NCI-H2171 (cell line): ENCODE results near the gene KRT78.
"Not testable (repeated sequence)": the region's sequence is repeated elsewhere in the genome, so short reads cannot be mapped to it uniquely, and the experiment has no call there.

Experiments
- DNase-seq: peaks from one replicate; lab custom pipeline; 2025; lab: John Stamatoyannopoulos, UW

The KRT78 gene

GRCh38 chr12:52871291-52872039 is 22.7 kb upstream of the KRT78 start:
- DNase-seq = peak; percentile 23

- DNase-seq = no peak
Measured at GRCh38 chr12:52870361-52871290, 21.8 kb upstream of the KRT78 start.

GRCh38 chr12:52867642-52868041 is 18.8 kb upstream of the KRT78 start:
- DNase-seq = no peak

GRCh38 chr12:52867152-52867551 is 18.4 kb upstream of the KRT78 start:
- DNase-seq = no peak

GRCh38 chr12:52865090-52865944 is 16.5 kb upstream of the KRT78 start:
- DNase-seq = no peak

GRCh38 chr12:52862023-52862422 is 13.2 kb upstream of the KRT78 start:
- no peak for DNase-seq

- DNase-seq = no peak
Measured at GRCh38 chr12:52861511-52861910, 12.7 kb upstream of the KRT78 start.

- DNase-seq = no peak
Measured at GRCh38 chr12:52860102-52860823, 11.5 kb upstream of the KRT78 start.

- DNase-seq = no peak
Measured at GRCh38 chr12:52857500-52857899, 8.7 kb upstream of the KRT78 start.

GRCh38 chr12:52856787-52857186 is 8.0 kb upstream of the KRT78 start:
- no peak for DNase-seq

- not testable (repeated sequence) for DNase-seq
Measured at GRCh38 chr12:52856077-52856476, 7.3 kb upstream of the KRT78 start.

GRCh38 chr12:52851787-52852186 is 3.0 kb upstream of the KRT78 start:
- no peak for DNase-seq

- no peak for DNase-seq
Measured at GRCh38 chr12:52850681-52851080, 1.9 kb upstream of the KRT78 start.

GRCh38 chr12:52849511-52849910 is 717 bp upstream of the KRT78 start:
- no peak for DNase-seq

- no peak for DNase-seq
Measured at GRCh38 chr12:52847335-52848102, 1.3 kb downstream of the KRT78 start.

GRCh38 chr12:52846356-52846970 is 2.3 kb downstream of the KRT78 start:
- no peak for DNase-seq

GRCh38 chr12:52845946-52846345 is 2.8 kb downstream of the KRT78 start:
- no peak for DNase-seq

- DNase-seq = no peak
Measured at GRCh38 chr12:52844386-52844785, 4.4 kb downstream of the KRT78 start.

GRCh38 chr12:52839436-52840105 is 9.2 kb downstream of the KRT78 start:
- DNase-seq = no peak
